GM18508 (cell line): Measurements from ENCODE around the gene CTDNEP1.
"Not testable (repeated sequence)": the region's sequence is repeated elsewhere in the genome, so short reads cannot be mapped to it uniquely, and the experiment has no call there.

Source experiments
- ATAC-seq: cut with Tn5 transposase; IDR thresholded peaks from one replicate; pipeline ENCODE4 v1.9.1; 2021; ENCODE audit warnings: moderate number of reproducible peaks; ENCODE audit not compliant: insufficient read depth, unreplicated experiment

Gene CTDNEP1

GRCh38 chr17:7250695-7251627 lies 573 bp downstream of the CTDNEP1 start:
- no peak for ATAC-seq

- ATAC-seq, result no peak
These were observed 1.7 kb downstream of the CTDNEP1 start for GRCh38 chr17:7249830-7250229.

GRCh38 chr17:7249214-7249613 lies 2.3 kb downstream of the CTDNEP1 start:
- ATAC-seq, result no peak

- no peak for ATAC-seq
These were observed 2.7 kb downstream of the CTDNEP1 start for GRCh38 chr17:7248796-7249195.

- no peak for ATAC-seq
These were observed 4.8 kb downstream of the CTDNEP1 start for GRCh38 chr17:7246779-7247178.

GRCh38 chr17:7243838-7244237 lies 7.7 kb downstream of the CTDNEP1 start:
- ATAC-seq, result not testable (repeated sequence)

- no peak for ATAC-seq
These were observed 8.1 kb downstream of the CTDNEP1 start for GRCh38 chr17:7243453-7243729.

GRCh38 chr17:7242717-7243452 lies 8.6 kb downstream of the CTDNEP1 start:
- peak; percentile 41 for ATAC-seq

GRCh38 chr17:7241783-7242716 lies 9.5 kb downstream of the CTDNEP1 start, which contains the start of gene GABARAP:
Gene GABARAP (minus strand): TSS chr17:7242449. CDS start chr17:7242330, 119 bp downstream.
- peak; percentile 9 for ATAC-seq

- ATAC-seq, result no peak
These were observed 10.3 kb downstream of the CTDNEP1 start for GRCh38 chr17:7241090-7241733.

GRCh38 chr17:7240375-7240774 lies 11.2 kb downstream of the CTDNEP1 start:
- ATAC-seq, result no peak

- no peak for ATAC-seq
These were observed 12.2 kb downstream of the CTDNEP1 start, which contains the start of gene PHF23 for GRCh38 chr17:7239091-7240027. Gene PHF23 (minus strand): TSS chr17:7239457. CDS start chr17:7239279, 178 bp downstream.

- no peak for ATAC-seq
These were observed 13.0 kb downstream of the CTDNEP1 start for GRCh38 chr17:7238420-7239090.

GRCh38 chr17:7237761-7238419 lies 13.6 kb downstream of the CTDNEP1 start:
- ATAC-seq, result no peak

- no peak for ATAC-seq
These were observed 14.2 kb downstream of the CTDNEP1 start for GRCh38 chr17:7237266-7237760.

- no peak for ATAC-seq
These were observed 14.7 kb downstream of the CTDNEP1 start for GRCh38 chr17:7236808-7237207.
